GM18868 (cell line): ENCODE data around the gene CIRBP.
"Not testable (repeated sequence)": the region's sequence is repeated elsewhere in the genome, so short reads cannot be mapped to it uniquely, and the experiment has no call there.

ENCODE experiments used
- ATAC-seq: cut with Tn5 transposase; IDR thresholded peaks from one replicate; pipeline ENCODE4 v1.9.1; 2021; ENCODE audit warnings: mild to moderate bottlenecking, moderate library complexity; ENCODE audit not compliant: unreplicated experiment

CIRBP gene

GRCh38 chr19:1243768-1244692 is 25.1 kb upstream of the CIRBP start:
- no peak for ATAC-seq

- ATAC-seq, result no peak
These were observed 24.3 kb upstream of the CIRBP start for GRCh38 chr19:1244693-1245451.

- ATAC-seq, result no peak
These were observed 23.5 kb upstream of the CIRBP start for GRCh38 chr19:1245494-1246264.

GRCh38 chr19:1246265-1247087 is 22.7 kb upstream of the CIRBP start:
- ATAC-seq, result not testable (repeated sequence)

GRCh38 chr19:1247748-1248138 is 21.4 kb upstream of the CIRBP start:
- ATAC-seq, result no peak

GRCh38 chr19:1248139-1248785 is 20.9 kb upstream of the CIRBP start, which contains the start of gene MIDN:
Gene MIDN, plus strand, starts transcription at chr19:1248583. Its CDS starts 1,714 bp downstream, at chr19:1250297.
- peak; percentile 5 for ATAC-seq

GRCh38 chr19:1248786-1249297 is 20.3 kb upstream of the CIRBP start:
- ATAC-seq, result peak; percentile 33

- ATAC-seq, result peak; percentile 47
These were observed 19.7 kb upstream of the CIRBP start for GRCh38 chr19:1249298-1249989.

- no peak for ATAC-seq
These were observed 19.1 kb upstream of the CIRBP start for GRCh38 chr19:1249990-1250436.

GRCh38 chr19:1250437-1251260 is 18.5 kb upstream of the CIRBP start:
- no peak for ATAC-seq

- no peak for ATAC-seq
These were observed 17.6 kb upstream of the CIRBP start for GRCh38 chr19:1251330-1252220.

GRCh38 chr19:1252221-1252820 is 16.8 kb upstream of the CIRBP start:
- ATAC-seq, result no peak

GRCh38 chr19:1252821-1253513 is 16.2 kb upstream of the CIRBP start:
- ATAC-seq, result no peak

- ATAC-seq, result no peak
These were observed 15.5 kb upstream of the CIRBP start for GRCh38 chr19:1253514-1254080.

GRCh38 chr19:1254081-1254527 is 15.0 kb upstream of the CIRBP start:
- ATAC-seq, result no peak
